GM18519 (cell line): ENCODE data around the gene EFTUD2.

Experiments
- ATAC-seq: cut with Tn5 transposase; IDR thresholded peaks from one replicate; pipeline ENCODE4 v1.9.1; 2021; ENCODE audit warnings: mild to moderate bottlenecking, moderate library complexity; ENCODE audit not compliant: unreplicated experiment, low FRiP score

EFTUD2 gene

GRCh38 chr17:44912763-44913544 lies 13.7 kb upstream of the EFTUD2 start:
- no peak for ATAC-seq

GRCh38 chr17:44911133-44912001 lies 12.1 kb upstream of the EFTUD2 start:
- ATAC-seq: no peak

- ATAC-seq: no peak
Observed at GRCh38 chr17:44910231-44911106, 11.2 kb upstream of the EFTUD2 start.

- no peak for ATAC-seq
Observed at GRCh38 chr17:44909681-44910144, 10.5 kb upstream of the EFTUD2 start.

- no peak for ATAC-seq
Observed at GRCh38 chr17:44908761-44909326, 9.6 kb upstream of the EFTUD2 start.

- no peak for ATAC-seq
Observed at GRCh38 chr17:44907729-44908470, 8.7 kb upstream of the EFTUD2 start.

- ATAC-seq: no peak
Observed at GRCh38 chr17:44906763-44907728, 7.8 kb upstream of the EFTUD2 start.

GRCh38 chr17:44906010-44906646 lies 6.9 kb upstream of the EFTUD2 start:
- no peak for ATAC-seq

GRCh38 chr17:44905006-44906000 lies 6.1 kb upstream of the EFTUD2 start:
- no peak for ATAC-seq

- no peak for ATAC-seq
Observed at GRCh38 chr17:44904001-44904984, 5.0 kb upstream of the EFTUD2 start.

- ATAC-seq: no peak
Observed at GRCh38 chr17:44903012-44903685, 3.9 kb upstream of the EFTUD2 start.

GRCh38 chr17:44902135-44902760 lies 3.0 kb upstream of the EFTUD2 start:
- no peak for ATAC-seq

- no peak for ATAC-seq
Observed at GRCh38 chr17:44901411-44901921, 2.2 kb upstream of the EFTUD2 start.

GRCh38 chr17:44900894-44901293 lies 1.6 kb upstream of the EFTUD2 start:
- ATAC-seq: no peak

GRCh38 chr17:44898768-44899073 lies 524 bp downstream of the EFTUD2 start:
- no peak for ATAC-seq
